CD8-positive, alpha-beta memory T cell (primary cell): ENCODE measurements around the gene NPM3. TPM values are rescaled to one million over a fixed set of nuclear protein-coding genes. Genes with fewer than 3 reads are reported as not detected.

Experiments
- CTCF ChIA-PET: fragments of 350-600 bp; sonication (Branson Sonifier 250); formaldehyde crosslinking; loops from one replicate; lab custom pipeline; 2021; ENCODE audit warnings: antibody characterized with exemption; lab: Charles Lee
- POLR2A ChIA-PET: fragments of 350-600 bp; sonication (Branson Sonifier 250); formaldehyde crosslinking; loops from one replicate; lab custom pipeline; 2021; ENCODE audit warnings: antibody characterized with exemption; lab: Charles Lee
- DNase-seq, 5 donors: peaks; one replicate each; pipeline versions ENCODE4 v3.0.0 to v3.0.0-alpha.2; 2020 to 2022; ENCODE audit warnings: mixed read lengths in 1 of 5
- H3K27ac ChIP-seq: one replicate; pipeline ENCODE4 v1.7.0; 2013; ENCODE audit warnings: low read depth, mild to moderate bottlenecking, low read length, moderate library complexity
- H3K27me3 ChIP-seq: 2 replicates; pipeline ENCODE4 v1.7.0; 2013; ENCODE audit warnings: low read length, mild to moderate bottlenecking; ENCODE audit not compliant: insufficient read depth, poor library complexity, severe bottlenecking
- H3K36me3 ChIP-seq: 2 replicates; pipeline ENCODE4 v1.7.0; 2013; ENCODE audit warnings: mild to moderate bottlenecking, low read length, moderate library complexity; ENCODE audit not compliant: insufficient read depth
- H3K4me1 ChIP-seq: 2 replicates; pipeline ENCODE4 v1.7.0; 2013; ENCODE audit warnings: mild to moderate bottlenecking, low read length, moderate library complexity; ENCODE audit not compliant: insufficient read depth
- H3K4me3 ChIP-seq: 2 replicates; pipeline ENCODE4 v1.7.0; 2013; ENCODE audit warnings: mild to moderate bottlenecking, low read length
- H3K9me3 ChIP-seq: 2 replicates; pipeline ENCODE4 v1.7.0; 2013; ENCODE audit warnings: mild to moderate bottlenecking, low read length
- H3K27ac Mint-ChIP-seq, 8 donors: one replicate each; pipeline ENCODE4 v1.8.0; 2020 to 2021; ENCODE audit warnings: mixed read lengths in 8 of 8, mild to moderate bottlenecking in 6 of 8, inconsistent platforms in 3 of 8, moderate library complexity in 3 of 8
- H3K27me3 Mint-ChIP-seq, 2 donors: one replicate each; pipeline ENCODE4 v1.8.0; 2020 to 2021; ENCODE audit warnings: mixed read lengths in 2 of 2, mild to moderate bottlenecking in 1 of 2, moderate library complexity in 1 of 2
- H3K36me3 Mint-ChIP-seq, 3 donors: one replicate each; pipeline ENCODE4 v1.8.0; 2020 to 2021; ENCODE audit warnings: mixed read lengths in 3 of 3, inconsistent platforms in 1 of 3, mild to moderate bottlenecking in 1 of 3
- H3K4me1 Mint-ChIP-seq, 3 donors: one replicate each; pipeline ENCODE4 v1.8.0; 2020 to 2021; ENCODE audit warnings: mixed read lengths in 3 of 3, inconsistent platforms in 1 of 3, mild to moderate bottlenecking in 1 of 3
- H3K4me3 Mint-ChIP-seq, 7 donors: one replicate each; pipeline ENCODE4 v1.8.0; 2020 to 2021; ENCODE audit warnings: mixed read lengths in 7 of 7, mild to moderate bottlenecking in 6 of 7, moderate library complexity in 4 of 7, inconsistent platforms in 2 of 7
- H3K9me3 Mint-ChIP-seq, 5 donors: one replicate each; pipeline ENCODE4 v1.8.0; 2020 to 2022; ENCODE audit warnings: mixed read lengths in 5 of 5, mild to moderate bottlenecking in 3 of 5, moderate library complexity in 2 of 5, inconsistent platforms in 1 of 5
- polyA plus RNA-seq: library from polyadenylated mRNA; unstranded; fragments of 300-500 nt; fragmentation: Illumina TruSeq; gene quantifications from one replicate; pipeline ENCODE4 v1.2.3, GENCODE V29; 2021
- total RNA-seq, 2 experiments: library from RNA; stranded (reverse); gene quantifications; one replicate each; pipeline ENCODE4 v1.2.3, GENCODE V29; 2021

The NPM3 gene, protein sequence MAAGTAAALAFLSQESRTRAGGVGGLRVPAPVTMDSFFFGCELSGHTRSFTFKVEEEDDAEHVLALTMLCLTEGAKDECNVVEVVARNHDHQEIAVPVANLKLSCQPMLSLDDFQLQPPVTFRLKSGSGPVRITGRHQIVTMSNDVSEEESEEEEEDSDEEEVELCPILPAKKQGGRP
- total RNA-seq = 100 to 1,000 TPM; 209 to 217 TPM
- 7.5 TPM for polyA plus RNA-seq

DNA sequence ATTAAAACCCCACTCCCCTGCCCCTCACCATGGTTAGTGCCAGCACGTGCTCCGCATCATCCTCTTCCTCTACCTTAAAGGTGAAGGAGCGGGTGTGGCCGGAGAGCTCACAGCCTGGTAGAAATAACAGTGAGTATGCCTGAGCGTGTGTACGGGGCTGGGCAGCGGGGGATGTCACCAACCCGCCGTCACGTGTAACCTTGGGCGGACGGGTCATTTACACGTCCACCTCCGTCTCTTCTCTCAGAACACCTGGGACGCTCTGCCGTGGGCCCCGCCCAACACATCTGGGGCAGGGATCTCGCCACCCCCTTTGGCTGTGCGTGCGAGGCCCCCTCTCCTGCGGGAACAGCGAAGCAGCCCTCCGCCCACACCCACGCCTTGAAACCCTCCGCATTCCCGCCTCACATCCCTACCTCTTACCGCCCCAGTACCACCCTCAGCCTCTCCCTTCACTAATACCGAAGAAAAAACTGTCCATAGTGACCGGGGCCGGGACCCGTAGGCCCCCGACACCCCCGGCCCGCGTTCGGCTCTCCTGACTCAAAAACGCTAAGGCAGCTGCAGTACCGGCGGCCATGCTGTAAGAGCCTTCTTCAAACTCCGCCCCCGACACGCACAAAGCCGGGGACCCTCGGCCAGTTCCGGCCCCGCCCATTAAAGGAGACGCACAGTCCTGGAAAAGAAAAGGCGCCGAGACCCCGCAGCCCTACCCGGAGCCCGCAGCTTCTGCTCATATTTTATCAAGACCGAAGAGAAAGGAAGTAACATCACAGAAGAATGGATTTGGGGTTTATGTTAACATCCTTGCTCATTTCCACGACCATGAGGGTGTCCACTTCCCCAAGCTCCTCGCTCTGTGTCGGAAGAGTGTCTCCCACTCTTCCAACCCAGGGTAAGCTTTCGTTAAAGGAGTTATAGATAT lies at the start of gene NPM3:
TSS of gene NPM3 (minus strand) at position 636 of the 925 bp plus-strand sequence. CDS start at position 580, 56 bp downstream.
- CTCF ChIA-PET = interaction anchor here (1.2 to 2.7 kb wide), 12 partner anchors 11 to 268 kb away, joined by 3 to 27 read pairs (median 6); partner anchors contain the start of gene OGA
- Mint-ChIP-seq H3K4me1 (peaks cover 53 to 82% (median 69%) of the 10 kb centered on the region in 3 donors), H3K27ac (peak within 1 kb of the TSS; percentile 77 to 98 (median 96)), H3K9me3 (no peaks in the 10 kb centered on the region), H3K27me3 (peaks cover 6 to 11% of the 10 kb centered on the region in 2 donors), H3K36me3 (peaks cover 0 to 41% (median 7%) of the 10 kb centered on the region in 3 donors), H3K4me3 (peak within 1 kb of the TSS; percentile 91 to 100 (median 99))
- Histone ChIP-seq H3K9me3 (no peaks in the 10 kb centered on the region), H3K4me1 (peaks cover 54% of the 10 kb centered on the region), H3K36me3 (peaks cover 17% of the 10 kb centered on the region), H3K4me3 (peak within 1 kb of the TSS; percentile 67), H3K27me3 (peaks cover 5% of the 10 kb centered on the region), H3K27ac (peak within 1 kb of the TSS; percentile 52)
- DNase-seq = peak; percentile 66 to 85 (median 74)
- POLR2A ChIA-PET = interaction anchor here (0.6 to 4.6 kb wide), 4 partner anchors 14 to 386 kb away, joined by 3 to 24 read pairs (median 5); partner anchors contain the start of gene OGA

DNA sequence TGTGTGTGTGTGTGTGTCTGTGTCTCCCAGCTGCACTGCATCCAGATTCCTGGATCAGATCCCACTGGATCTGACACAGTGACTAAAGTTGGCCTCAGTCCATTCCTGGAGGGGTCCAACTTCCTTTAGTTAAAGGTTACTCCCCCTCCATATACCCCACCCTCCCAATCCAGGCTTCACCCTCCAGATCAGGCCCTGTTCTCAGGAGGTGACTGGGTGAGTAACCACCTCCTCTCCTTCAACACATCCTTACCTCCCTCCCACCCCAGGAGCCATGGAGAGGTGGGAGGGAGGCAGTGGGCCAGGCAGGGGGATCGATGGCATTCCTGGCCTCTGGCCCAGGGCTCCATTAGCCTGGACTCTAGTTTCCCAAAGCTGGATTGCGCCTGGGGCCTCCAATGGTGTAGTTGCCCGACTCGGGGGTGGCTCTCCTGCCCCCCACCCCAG lies 49.1 kb upstream of the NPM3 start:
- ChIA-PET CTCF (interaction anchor here (0.6 to 2.2 kb wide), 3 partner anchors 8 to 13 kb away, joined by 3 to 9 read pairs (median 5); partner anchors contain the start of genes KCNIP2 and OGA), POLR2A (interaction anchor here (0.6 to 2.2 kb wide), 3 partner anchors 8 to 14 kb away, joined by 4 to 7 read pairs (median 5); partner anchors contain the start of gene OGA)
- Mint-ChIP-seq H3K4me3 (peak overlapping the region in 1 of 7 donors; percentile 60), H3K27ac (peak overlapping the region in 5 of 8 donors; percentile 82 to 98 (median 94)), H3K4me1 (peaks cover 48 to 67% (median 54%) of the 10 kb centered on the region in 3 donors), H3K9me3 (peaks cover 0 to 4% (median 0%) of the 10 kb centered on the region in 5 donors), H3K27me3 (peaks cover 0 to 10% of the 10 kb centered on the region in 2 donors), H3K36me3 (peaks cover 0 to 3% (median 0%) of the 10 kb centered on the region in 3 donors)
- Histone ChIP-seq H3K9me3 (no peaks in the 10 kb centered on the region), H3K4me3 (no peak overlapping the region), H3K36me3 (no peaks in the 10 kb centered on the region), H3K4me1 (peaks cover 64% of the 10 kb centered on the region), H3K27ac (no peak overlapping the region), H3K27me3 (no peaks in the 10 kb centered on the region)
- no peak for DNase-seq

DNA sequence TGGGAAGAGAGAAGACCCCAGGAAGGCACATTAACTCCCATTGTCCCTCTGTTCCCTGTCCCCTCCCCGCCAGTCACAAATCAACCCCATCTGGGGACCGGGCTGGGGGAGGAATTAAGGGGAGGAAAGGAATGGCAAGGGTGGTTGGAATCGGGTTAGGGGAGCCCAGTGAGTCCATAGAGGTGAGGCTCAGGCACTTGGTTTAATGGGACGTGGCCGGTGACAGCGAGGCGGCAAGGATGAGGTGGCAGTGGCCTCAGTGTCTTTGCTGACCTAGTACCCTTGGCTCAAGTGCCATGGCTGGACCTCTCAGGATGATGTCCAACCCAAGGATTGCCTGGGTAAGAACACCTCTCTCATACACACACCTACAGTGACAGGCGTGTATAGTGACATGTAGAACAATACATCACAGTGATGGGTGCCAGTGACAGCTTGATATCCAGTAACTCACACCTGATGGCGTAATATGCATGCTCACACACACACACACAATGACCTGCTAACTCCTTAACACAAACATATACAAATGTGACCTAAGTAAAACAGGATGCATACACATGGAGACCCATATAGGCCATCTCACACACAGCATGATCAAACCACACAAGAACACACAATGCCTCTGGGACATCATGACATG lies 48.0 kb upstream of the NPM3 start:
- H3K27me3 Mint-ChIP-seq = peaks cover 0 to 10% of the 10 kb centered on the region in 2 donors
- Histone ChIP-seq H3K27me3 (no peaks in the 10 kb centered on the region), H3K4me3 (peak overlapping the region; percentile 56), H3K4me1 (peaks cover 62% of the 10 kb centered on the region), H3K27ac (peak overlapping the region; percentile 52), H3K36me3 (no peaks in the 10 kb centered on the region), H3K9me3 (no peaks in the 10 kb centered on the region)
- H3K27ac Mint-ChIP-seq = peak overlapping the region; percentile 95 to 99 (median 97)
- ChIA-PET CTCF (interaction anchor here (0.6 to 2.2 kb wide), 4 partner anchors 10 to 13 kb away, joined by 3 to 17 read pairs (median 6); partner anchors contain the start of genes KCNIP2 and OGA), POLR2A (interaction anchor here (0.5 to 5.0 kb wide), 3 partner anchors 9 to 14 kb away, joined by 3 to 39 read pairs (median 7); partner anchors contain the start of gene OGA)
- H3K36me3 Mint-ChIP-seq = peaks cover 0 to 3% (median 0%) of the 10 kb centered on the region in 3 donors
- H3K4me3 Mint-ChIP-seq = peak overlapping the region; percentile 88 to 94 (median 91)
- no peak for DNase-seq
- peaks cover 48 to 67% (median 54%) of the 10 kb centered on the region in 3 donors for H3K4me1 Mint-ChIP-seq
- H3K9me3 Mint-ChIP-seq = peaks cover 0 to 4% (median 0%) of the 10 kb centered on the region in 5 donors

DNA sequence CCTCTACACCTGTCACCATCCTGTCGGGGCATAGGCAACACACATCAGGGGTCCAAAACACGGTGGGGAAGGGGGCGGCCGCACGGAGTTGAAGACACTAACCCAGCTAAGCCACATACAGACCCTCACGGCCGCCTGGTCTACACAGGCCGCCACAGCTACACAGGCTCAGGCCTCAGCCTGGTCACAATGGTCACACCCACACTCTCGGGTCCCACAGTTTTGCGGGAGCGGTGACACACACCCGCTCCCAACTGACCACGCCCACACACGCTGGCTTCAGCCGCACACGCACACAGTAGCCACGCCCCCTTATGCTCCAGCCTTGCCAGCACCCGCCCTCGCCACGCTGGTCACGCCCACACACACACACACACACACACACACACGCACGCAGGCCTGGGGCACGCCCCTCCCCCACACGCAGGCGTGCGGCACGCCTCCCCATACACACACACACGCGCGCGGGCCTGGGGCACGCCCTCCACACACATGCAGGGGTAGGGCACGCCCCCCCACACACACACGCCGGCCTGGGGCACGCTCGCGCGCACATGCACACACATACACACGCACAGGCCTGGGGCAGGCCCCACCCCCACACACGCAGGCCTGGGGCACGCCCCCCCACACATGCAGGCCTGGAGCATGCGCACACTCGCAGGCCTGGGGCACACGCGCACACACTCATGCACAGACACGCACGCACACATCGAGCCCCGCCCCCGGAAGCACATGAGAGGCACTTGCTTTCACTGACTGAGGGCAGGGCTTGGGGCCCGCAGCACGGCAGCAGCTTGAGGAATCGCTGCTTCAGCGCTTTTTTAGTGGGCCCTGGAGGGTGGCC lies 47.3 kb upstream of the NPM3 start:
- H3K4me1 ChIP-seq = peaks cover 55% of the 10 kb centered on the region

DNA sequence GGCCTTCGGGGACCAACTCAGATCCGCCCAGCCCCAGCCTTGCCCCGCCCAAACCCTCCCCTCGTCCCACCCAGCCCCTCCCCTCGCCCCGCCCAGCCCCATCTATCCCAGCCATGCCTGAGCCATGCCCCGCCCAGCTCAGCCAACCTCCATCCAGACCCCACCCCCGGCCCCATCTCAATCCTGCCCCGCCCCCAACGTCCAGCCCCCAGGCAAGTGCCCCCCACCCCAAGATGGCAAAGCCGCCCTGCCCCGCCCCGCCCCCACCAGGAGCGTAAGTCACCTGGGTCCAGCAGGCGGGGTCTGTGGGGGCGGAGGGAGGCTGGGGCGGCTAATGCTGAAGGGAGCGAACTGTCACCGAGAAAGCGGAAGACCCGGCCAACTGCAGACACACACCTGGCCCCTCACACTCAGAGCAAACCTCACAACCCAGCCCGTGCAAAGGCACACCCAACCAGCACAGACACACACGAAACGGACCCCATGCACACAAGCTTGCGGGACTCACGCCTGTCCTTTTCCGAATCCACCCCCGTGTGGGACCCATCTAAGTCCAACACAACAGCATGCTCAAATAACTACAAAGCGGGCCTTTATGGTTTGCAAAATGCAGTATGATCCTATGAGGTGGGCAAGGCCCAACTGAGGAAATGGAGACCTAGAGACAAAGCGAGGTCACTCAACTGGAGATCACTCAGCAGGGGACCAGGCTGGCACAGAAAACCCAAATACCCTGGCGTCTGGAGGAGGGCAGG lies 46.5 kb upstream of the NPM3 start:
- CTCF ChIA-PET = interaction anchor here (0.6 to 2.1 kb wide), 4 partner anchors 10 to 49 kb away, joined by 3 to 17 read pairs (median 4); no protein-coding TSS in a partner anchor
- H3K4me3 ChIP-seq = peak overlapping the region; percentile 56
- H3K36me3 ChIP-seq = no peaks in the 10 kb centered on the region

More for the DNA sequence above, 47.3 kb upstream of the NPM3 start:
- ChIA-PET CTCF (interaction anchor here (0.6 to 2.2 kb wide), 5 partner anchors 11 to 49 kb away, joined by 3 to 17 read pairs (median 3); partner anchors contain the start of genes KCNIP2 and OGA), POLR2A (interaction anchor here (0.5 to 5.0 kb wide), 3 partner anchors 10 to 15 kb away, joined by 3 to 39 read pairs (median 7); partner anchors contain the start of gene OGA)
- Mint-ChIP-seq H3K9me3 (peaks cover 0 to 4% (median 0%) of the 10 kb centered on the region in 5 donors), H3K27ac (peak overlapping the region; percentile 95 to 99 (median 97)), H3K4me3 (peak overlapping the region; percentile 88 to 94 (median 91)), H3K36me3 (peaks cover 0 to 3% (median 0%) of the 10 kb centered on the region in 3 donors), H3K4me1 (peaks cover 42 to 61% (median 49%) of the 10 kb centered on the region in 3 donors), H3K27me3 (peaks cover 0 to 10% of the 10 kb centered on the region in 2 donors)
- Histone ChIP-seq H3K36me3 (no peaks in the 10 kb centered on the region), H3K27ac (peak overlapping the region; percentile 52), H3K9me3 (no peaks in the 10 kb centered on the region), H3K4me3 (peak overlapping the region; percentile 56), H3K27me3 (no peaks in the 10 kb centered on the region)
- peak; percentile 92 to 96 (median 93) for DNase-seq

More for the DNA sequence above, 46.5 kb upstream of the NPM3 start:
- no peaks in the 10 kb centered on the region for H3K9me3 ChIP-seq
- Mint-ChIP-seq H3K4me1 (peaks cover 37 to 55% (median 44%) of the 10 kb centered on the region in 3 donors), H3K27me3 (peaks cover 0 to 10% of the 10 kb centered on the region in 2 donors), H3K4me3 (peak overlapping the region; percentile 88 to 94 (median 91)), H3K9me3 (peaks cover 0 to 4% (median 0%) of the 10 kb centered on the region in 5 donors), H3K36me3 (peaks cover 0 to 3% (median 0%) of the 10 kb centered on the region in 3 donors), H3K27ac (peak overlapping the region; percentile 95 to 99 (median 97))
- peak overlapping the region; percentile 52 for H3K27ac ChIP-seq
- no peaks in the 10 kb centered on the region for H3K27me3 ChIP-seq
- DNase-seq = peak; percentile 60 to 83 (median 66)
- H3K4me1 ChIP-seq = peaks cover 47% of the 10 kb centered on the region
- POLR2A ChIA-PET = interaction anchor here (5.0 kb wide), 1 partner anchor 12 kb away, joined by 39 read pairs; the partner anchor contains the start of gene OGA
